T-helper 1 cell treated with Interleukin-12 subunit alpha and Interleukin-12 subunit beta and Interleukin-4 antibody, amounts not matched to agents 30 μg/mL and 1 μg/mL, for 36 hours (primary cell): Measurements from ENCODE around the gene NKX6-2.
"Not testable (repeated sequence)": the region's sequence is repeated elsewhere in the genome, so short reads cannot be mapped to it uniquely, and the experiment has no call there.

Experiments used
- H3K27ac Mint-ChIP-seq: one replicate; pipeline ENCODE4 v1.8.0; 2021; ENCODE audit warnings: mild to moderate bottlenecking, mixed read lengths
- H3K27me3 Mint-ChIP-seq: one replicate; pipeline ENCODE4 v1.8.0; 2021; ENCODE audit warnings: low read depth, mixed read lengths
- H3K36me3 Mint-ChIP-seq: one replicate; pipeline ENCODE4 v1.8.0; 2021; ENCODE audit warnings: low read depth, mixed read lengths
- H3K4me1 Mint-ChIP-seq: one replicate; pipeline ENCODE4 v1.8.0; 2021; ENCODE audit warnings: low read depth, mixed read lengths
- H3K4me3 Mint-ChIP-seq: one replicate; pipeline ENCODE4 v1.8.0; 2021; ENCODE audit warnings: mild to moderate bottlenecking, moderate library complexity, mixed read lengths
- H3K9me3 Mint-ChIP-seq: one replicate; pipeline ENCODE4 v1.8.0; 2021; ENCODE audit warnings: mixed read lengths

NKX6-2 gene

GRCh38 chr10:132783940-132784865 lies 1.7 kb downstream of the NKX6-2 start:
- Mint-ChIP-seq H3K4me3 (no peak overlapping the region), H3K27ac (peak overlapping the region; percentile 68), H3K4me1 (no peaks in the 10 kb centered on the region), H3K36me3 (peaks cover 10% of the 10 kb centered on the region), H3K27me3 (peaks cover 19% of the 10 kb centered on the region), H3K9me3 (no peaks in the 10 kb centered on the region)

GRCh38 chr10:132783165-132783939 lies 2.6 kb downstream of the NKX6-2 start:
- Mint-ChIP-seq H3K27me3 (peaks cover 15% of the 10 kb centered on the region), H3K27ac (peak overlapping the region; percentile 68), H3K36me3 (peaks cover 10% of the 10 kb centered on the region), H3K4me3 (no peak overlapping the region), H3K9me3 (no peaks in the 10 kb centered on the region), H3K4me1 (no peaks in the 10 kb centered on the region)

- no peaks in the 10 kb centered on the region for H3K4me1 Mint-ChIP-seq
- peaks cover 15% of the 10 kb centered on the region for H3K27me3 Mint-ChIP-seq
- peaks cover 10% of the 10 kb centered on the region for H3K36me3 Mint-ChIP-seq
- no peak overlapping the region for H3K27ac Mint-ChIP-seq
- H3K9me3 Mint-ChIP-seq = no peaks in the 10 kb centered on the region
- no peak overlapping the region for H3K4me3 Mint-ChIP-seq
Measured at GRCh38 chr10:132781556-132781955, 4.4 kb downstream of the NKX6-2 start.

GRCh38 chr10:132780356-132780755 lies 5.6 kb downstream of the NKX6-2 start:
- H3K36me3 Mint-ChIP-seq = peaks cover 10% of the 10 kb centered on the region
- no peaks in the 10 kb centered on the region for H3K4me1 Mint-ChIP-seq
- no peak overlapping the region for H3K4me3 Mint-ChIP-seq
- H3K27ac Mint-ChIP-seq = no peak overlapping the region
- H3K9me3 Mint-ChIP-seq = no peaks in the 10 kb centered on the region
- H3K27me3 Mint-ChIP-seq = peaks cover 15% of the 10 kb centered on the region

GRCh38 chr10:132779549-132780294 lies 6.2 kb downstream of the NKX6-2 start:
- H3K27ac Mint-ChIP-seq = no peak overlapping the region
- no peaks in the 10 kb centered on the region for H3K4me1 Mint-ChIP-seq
- H3K4me3 Mint-ChIP-seq = no peak overlapping the region
- H3K36me3 Mint-ChIP-seq = peaks cover 10% of the 10 kb centered on the region
- peaks cover 15% of the 10 kb centered on the region for H3K27me3 Mint-ChIP-seq
- no peaks in the 10 kb centered on the region for H3K9me3 Mint-ChIP-seq

- no peaks in the 10 kb centered on the region for H3K9me3 Mint-ChIP-seq
- no peak overlapping the region for H3K27ac Mint-ChIP-seq
- no peaks in the 10 kb centered on the region for H3K27me3 Mint-ChIP-seq
- no peaks in the 10 kb centered on the region for H3K4me1 Mint-ChIP-seq
- peaks cover 2% of the 10 kb centered on the region for H3K36me3 Mint-ChIP-seq
- no peak overlapping the region for H3K4me3 Mint-ChIP-seq
Measured at GRCh38 chr10:132777441-132777840, 8.5 kb downstream of the NKX6-2 start.

GRCh38 chr10:132776821-132777220 lies 9.1 kb downstream of the NKX6-2 start:
- Mint-ChIP-seq H3K36me3 (peaks cover 2% of the 10 kb centered on the region), H3K9me3 (no peaks in the 10 kb centered on the region), H3K4me3 (no peak overlapping the region), H3K27ac (no peak overlapping the region), H3K4me1 (no peaks in the 10 kb centered on the region), H3K27me3 (no peaks in the 10 kb centered on the region)

GRCh38 chr10:132776186-132776585 lies 9.8 kb downstream of the NKX6-2 start:
- peaks cover 5% of the 10 kb centered on the region for H3K36me3 Mint-ChIP-seq

GRCh38 chr10:132774902-132775863 lies 10.8 kb downstream of the NKX6-2 start:
- H3K27me3 Mint-ChIP-seq = no peaks in the 10 kb centered on the region
- H3K4me3 Mint-ChIP-seq = no peak overlapping the region
- no peaks in the 10 kb centered on the region for H3K4me1 Mint-ChIP-seq
- no peak overlapping the region for H3K27ac Mint-ChIP-seq
- peaks cover 6% of the 10 kb centered on the region for H3K36me3 Mint-ChIP-seq
- no peaks in the 10 kb centered on the region for H3K9me3 Mint-ChIP-seq

More at GRCh38 chr10:132776186-132776585, 9.8 kb downstream of the NKX6-2 start:
- no peaks in the 10 kb centered on the region for H3K9me3 Mint-ChIP-seq
- H3K4me3 Mint-ChIP-seq = no peak overlapping the region
- H3K27me3 Mint-ChIP-seq = no peaks in the 10 kb centered on the region
- H3K27ac Mint-ChIP-seq = no peak overlapping the region
- no peaks in the 10 kb centered on the region for H3K4me1 Mint-ChIP-seq

GRCh38 chr10:132774181-132774901 lies 11.6 kb downstream of the NKX6-2 start:
- no peak overlapping the region for H3K4me3 Mint-ChIP-seq
- H3K27me3 Mint-ChIP-seq = no peaks in the 10 kb centered on the region
- H3K4me1 Mint-ChIP-seq = no peaks in the 10 kb centered on the region
- no peaks in the 10 kb centered on the region for H3K9me3 Mint-ChIP-seq
- H3K27ac Mint-ChIP-seq = no peak overlapping the region
- peaks cover 7% of the 10 kb centered on the region for H3K36me3 Mint-ChIP-seq

GRCh38 chr10:132772816-132773215 lies 13.1 kb downstream of the NKX6-2 start:
- H3K9me3 Mint-ChIP-seq, H3K27ac Mint-ChIP-seq, H3K4me1 Mint-ChIP-seq, H3K27me3 Mint-ChIP-seq, H3K4me3 Mint-ChIP-seq: not testable (repeated sequence)
- peaks cover 18% of the 10 kb centered on the region for H3K36me3 Mint-ChIP-seq

- Mint-ChIP-seq H3K4me1 (no peaks in the 10 kb centered on the region), H3K36me3 (peaks cover 24% of the 10 kb centered on the region), H3K27me3 (no peaks in the 10 kb centered on the region), H3K9me3 (peaks cover 8% of the 10 kb centered on the region), H3K4me3 (no peak overlapping the region), H3K27ac (peak overlapping the region; percentile 55)
Measured at GRCh38 chr10:132770061-132771021, 15.6 kb downstream of the NKX6-2 start.
